Measurements from ENCODE around the gene KATNAL1.

KATNAL1 gene

GRCh38 chr13:30194906-30195305 is 112.4 kb downstream of the KATNAL1 start:
- H3K4me3 ChIP-seq (ENCODE audit: low read depth, low read length): no peak overlapping the region
- TF ChIP-seq CTCF (conservative IDR thresholded peaks at IDR 0.05; ENCODE audit: low read depth, low read length): no peak
- no peak for DNase-seq (ENCODE audit: low read depth)

- no peak for DNase-seq (ENCODE audit: low read depth)
- no peak for TF ChIP-seq CTCF (conservative IDR thresholded peaks at IDR 0.05; ENCODE audit: low read depth, low read length)
- no peak overlapping the region for H3K4me3 ChIP-seq (ENCODE audit: low read depth, low read length)
These were observed 113.8 kb downstream of the KATNAL1 start for GRCh38 chr13:30193279-30194234.

GRCh38 chr13:30192320-30193093 is 114.8 kb downstream of the KATNAL1 start:
- H3K4me3 ChIP-seq (ENCODE audit: low read depth, low read length): no peak overlapping the region
- TF ChIP-seq CTCF (conservative IDR thresholded peaks at IDR 0.05; ENCODE audit: low read depth, low read length): no peak
- DNase-seq (ENCODE audit: low read depth): peak; percentile 23

- no peak for DNase-seq (ENCODE audit: low read depth)
- TF ChIP-seq CTCF (conservative IDR thresholded peaks at IDR 0.05; ENCODE audit: low read depth, low read length): no peak
- H3K4me3 ChIP-seq (ENCODE audit: low read depth, low read length): no peak overlapping the region
These were observed 115.8 kb downstream of the KATNAL1 start for GRCh38 chr13:30191491-30192100.

- no peak overlapping the region for H3K4me3 ChIP-seq (ENCODE audit: low read depth, low read length)
- no peak for TF ChIP-seq CTCF (conservative IDR thresholded peaks at IDR 0.05; ENCODE audit: low read depth, low read length)
These were observed 120.5 kb downstream of the KATNAL1 start for GRCh38 chr13:30186634-30187415.

GRCh38 chr13:30181888-30182651 is 125.3 kb downstream of the KATNAL1 start:
- DNase-seq (ENCODE audit: low read depth): no peak
- no peak for TF ChIP-seq CTCF (conservative IDR thresholded peaks at IDR 0.05; ENCODE audit: low read depth, low read length)
- H3K4me3 ChIP-seq (ENCODE audit: low read depth, low read length): no peak overlapping the region

More at GRCh38 chr13:30186634-30187415, 120.5 kb downstream of the KATNAL1 start:
- no peak for DNase-seq (ENCODE audit: low read depth)

Data from choroid plexus epithelial cell (primary cell).